Measurements from ENCODE around the gene MLPH. TPM values are rescaled to one million over a fixed set of nuclear protein-coding genes. Genes with fewer than 3 reads are reported as not detected.

Gene MLPH
- total RNA-seq, 4 donors from 2014 or later: 13.3 to 37.9 (median 19.9) TPM

DNA sequence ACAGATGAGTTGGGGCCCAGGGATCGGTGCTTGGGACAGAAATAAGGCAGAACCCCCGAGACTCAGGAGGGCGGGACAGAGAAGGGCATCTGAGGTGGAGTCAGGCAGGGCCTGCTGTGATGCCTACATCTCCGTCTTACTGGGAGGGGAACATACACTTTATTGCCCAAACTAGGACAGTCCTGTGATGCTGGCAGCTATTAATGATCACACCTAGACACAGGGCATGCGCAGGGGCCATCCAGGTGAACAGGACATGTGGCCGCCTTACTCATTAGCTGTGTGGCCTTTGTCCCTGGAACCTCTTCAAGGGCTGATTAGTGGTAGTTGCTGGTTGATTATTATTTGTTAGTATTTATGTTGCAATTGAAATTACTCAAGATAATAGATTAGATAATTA lies 33.2 kb downstream of the MLPH start:
- no peak overlapping the region for H3K4me3 ChIP-seq (ENCODE audit: low read depth, poor library complexity, severe bottlenecking)
- 96 to 98% methylated on average over 6 of the region's 6 CpGs for WGBS, 2 donors
- TF ChIP-seq, protein P1, sequence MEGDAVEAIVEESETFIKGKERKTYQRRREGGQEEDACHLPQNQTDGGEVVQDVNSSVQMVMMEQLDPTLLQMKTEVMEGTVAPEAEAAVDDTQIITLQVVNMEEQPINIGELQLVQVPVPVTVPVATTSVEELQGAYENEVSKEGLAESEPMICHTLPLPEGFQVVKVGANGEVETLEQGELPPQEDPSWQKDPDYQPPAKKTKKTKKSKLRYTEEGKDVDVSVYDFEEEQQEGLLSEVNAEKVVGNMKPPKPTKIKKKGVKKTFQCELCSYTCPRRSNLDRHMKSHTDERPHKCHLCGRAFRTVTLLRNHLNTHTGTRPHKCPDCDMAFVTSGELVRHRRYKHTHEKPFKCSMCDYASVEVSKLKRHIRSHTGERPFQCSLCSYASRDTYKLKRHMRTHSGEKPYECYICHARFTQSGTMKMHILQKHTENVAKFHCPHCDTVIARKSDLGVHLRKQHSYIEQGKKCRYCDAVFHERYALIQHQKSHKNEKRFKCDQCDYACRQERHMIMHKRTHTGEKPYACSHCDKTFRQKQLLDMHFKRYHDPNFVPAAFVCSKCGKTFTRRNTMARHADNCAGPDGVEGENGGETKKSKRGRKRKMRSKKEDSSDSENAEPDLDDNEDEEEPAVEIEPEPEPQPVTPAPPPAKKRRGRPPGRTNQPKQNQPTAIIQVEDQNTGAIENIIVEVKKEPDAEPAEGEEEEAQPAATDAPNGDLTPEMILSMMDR (IDR thresholded peaks at IDR 0.05): no peak
- TF ChIP-seq POLR2A (IDR thresholded peaks at IDR 0.05): no peak
- DNase-seq (ENCODE audit: low spot score in 2 of 2): no peak
- intact Hi-C loops (cut with DNase I; ENCODE audit: low total_unique reads): no loop called here

DNA sequence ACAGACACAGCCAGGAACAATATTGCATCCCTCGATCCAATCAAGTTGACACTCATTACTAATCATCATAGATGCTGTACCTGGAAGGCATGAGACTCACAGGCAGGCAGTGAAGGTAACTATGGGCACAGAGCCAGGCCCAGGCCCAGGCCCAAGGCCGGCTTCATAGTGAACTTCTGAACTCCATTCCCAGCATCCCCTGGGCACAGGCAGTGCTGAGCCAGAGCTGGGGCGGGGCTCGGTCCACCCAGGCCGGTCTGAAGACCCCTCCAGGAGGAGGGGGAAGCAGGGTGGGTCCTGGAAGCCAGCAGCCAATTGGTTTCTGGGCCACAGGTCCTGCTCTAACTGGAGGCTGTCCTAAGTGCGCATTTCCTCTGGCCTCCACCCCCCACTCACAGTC lies 37.6 kb downstream of the MLPH start:
- DNase-seq (ENCODE audit: low spot score in 2 of 2): no peak
- no peak overlapping the region for H3K4me3 ChIP-seq (ENCODE audit: low read depth, poor library complexity, severe bottlenecking)
- TF ChIP-seq, protein P1 (IDR thresholded peaks at IDR 0.05): no peak
- no peak for TF ChIP-seq POLR2A (IDR thresholded peaks at IDR 0.05)
- WGBS, 2 donors: 54 to 59% methylated on average over 6 of the region's 6 CpGs
- intact Hi-C loops (cut with DNase I; ENCODE audit: low total_unique reads): no loop called here

DNA sequence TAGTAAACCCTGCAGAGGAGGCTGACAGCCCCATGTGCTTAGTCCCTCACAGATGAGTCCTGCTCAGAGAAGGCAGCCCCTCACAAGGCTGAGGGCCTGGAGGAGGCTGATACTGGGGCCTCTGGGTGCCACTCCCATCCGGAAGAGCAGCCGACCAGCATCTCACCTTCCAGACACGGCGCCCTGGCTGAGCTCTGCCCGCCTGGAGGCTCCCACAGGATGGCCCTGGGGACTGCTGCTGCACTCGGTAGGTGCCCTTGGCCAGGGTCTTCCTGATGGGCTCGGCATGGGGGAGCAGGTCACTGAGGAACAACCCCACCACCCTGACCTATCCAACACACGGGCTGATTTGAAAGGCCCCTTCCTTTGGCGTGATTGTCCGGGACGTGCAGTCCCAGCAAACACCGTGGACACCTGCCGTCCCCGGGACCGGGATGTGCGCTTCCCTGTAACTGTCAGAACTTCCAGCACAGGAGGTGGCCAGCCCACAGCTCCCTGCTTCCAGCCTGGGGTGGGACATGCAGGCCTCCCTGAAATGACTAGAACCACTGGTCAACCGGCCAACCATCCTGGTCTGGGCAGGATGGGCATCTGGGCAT lies 38.6 kb downstream of the MLPH start:
- TF ChIP-seq, protein P1 (IDR thresholded peaks at IDR 0.05): no peak
- TF ChIP-seq POLR2A (IDR thresholded peaks at IDR 0.05): no peak
- intact Hi-C loops (cut with DNase I; ENCODE audit: low total_unique reads): no loop called here
- no peak overlapping the region for H3K4me3 ChIP-seq (ENCODE audit: low read depth, poor library complexity, severe bottlenecking)
- no peak for DNase-seq (ENCODE audit: low spot score in 2 of 2)
- WGBS, 2 donors: 92 to 93% methylated on average over 3 to 9 of the region's 17 CpGs

DNA sequence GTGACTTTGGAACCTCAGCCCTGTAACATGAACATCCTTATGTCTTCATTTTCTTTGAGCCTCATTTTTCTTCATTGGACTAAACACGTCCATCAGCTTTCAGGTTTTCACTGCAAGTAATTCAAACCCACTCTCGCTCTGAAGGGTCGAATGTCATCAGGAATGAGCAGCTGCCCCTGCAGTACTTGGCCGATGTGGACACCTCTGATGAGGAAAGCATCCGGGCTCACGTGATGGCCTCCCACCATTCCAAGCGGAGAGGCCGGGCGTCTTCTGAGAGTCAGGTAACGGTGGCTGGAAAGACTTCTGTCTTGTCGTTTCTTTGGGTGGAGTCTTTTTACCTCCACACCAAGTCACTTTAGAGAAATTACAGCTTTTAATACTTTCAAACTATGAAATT lies 40.2 kb downstream of the MLPH start:
- DNase-seq (ENCODE audit: low spot score in 2 of 2): no peak
- H3K4me3 ChIP-seq (ENCODE audit: low read depth, poor library complexity, severe bottlenecking): no peak overlapping the region
- TF ChIP-seq POLR2A (IDR thresholded peaks at IDR 0.05): no peak
- TF ChIP-seq, protein P1 (IDR thresholded peaks at IDR 0.05): no peak
- intact Hi-C loops (cut with DNase I; ENCODE audit: low total_unique reads): no loop called here
- 89 to 92% methylated on average over 11 of the region's 11 CpGs for WGBS, 2 donors

DNA sequence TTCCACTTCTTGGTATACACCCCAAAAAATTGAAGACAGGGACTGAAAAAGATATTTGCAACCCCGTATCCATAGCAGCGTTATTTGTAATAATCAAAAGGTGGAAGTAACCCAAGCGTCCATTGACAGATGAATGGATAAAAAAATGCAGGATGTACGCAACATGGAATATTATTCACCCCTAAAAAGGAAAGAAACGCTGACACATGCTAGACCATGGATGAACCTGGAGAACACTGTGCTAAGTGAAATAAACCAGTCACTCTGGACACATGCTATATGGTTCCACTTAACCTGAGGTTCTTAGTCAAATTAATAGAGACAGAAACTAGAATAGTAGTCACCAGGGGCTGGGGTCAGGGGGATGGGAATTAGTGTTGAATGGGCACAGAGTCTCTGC lies 40.7 kb downstream of the MLPH start:
- no peak overlapping the region for H3K4me3 ChIP-seq (ENCODE audit: low read depth, poor library complexity, severe bottlenecking)
- intact Hi-C loops (cut with DNase I; ENCODE audit: low total_unique reads): no loop called here
- 95 to 96% methylated on average over 5 of the region's 5 CpGs for whole genome bisulfite sequencing, 2 donors
- TF ChIP-seq, protein P1 (IDR thresholded peaks at IDR 0.05): no peak
- TF ChIP-seq POLR2A (IDR thresholded peaks at IDR 0.05): no peak
- no peak for DNase-seq (ENCODE audit: low spot score in 2 of 2)

Measured in lower leg skin (tissue), 4 donors.